ENCODE results near the gene PMPCA. TPM values are rescaled to one million over a fixed set of nuclear protein-coding genes. Genes with fewer than 3 reads are reported as not detected.

Gene PMPCA
- total RNA-seq, 2 donors from 2014 or later = 82.7 to 85.4 TPM

- H3K4me3 Mint-ChIP-seq = no peak overlapping the region
- 80 to 95% methylated on average over 1 to 9 of the region's 9 CpGs for WGBS, 2 experiments (ENCODE audit: insufficient coverage in 1 of 2, insufficient read length in 1 of 2)
- Histone ChIP-seq H3K36me3 (ENCODE audit: control insufficient read depth, insufficient read depth, low read length) (peaks cover 35% of the 10 kb centered on the region), H3K27me3 (ENCODE audit: control insufficient read depth, insufficient read depth, low read length, poor library complexity, severe bottlenecking) (no peaks in the 10 kb centered on the region), H3K4me3 (ENCODE audit: low read length) (no peak overlapping the region), H3K4me1 (ENCODE audit: control insufficient read depth, insufficient read depth, low read length) (no peaks in the 10 kb centered on the region), H3K27ac (ENCODE audit: low read depth, low read length) (no peak overlapping the region), H3K9ac (ENCODE audit: extremely low read depth, low read length, poor library complexity, severe bottlenecking) (no peak overlapping the region), H3K9me3 (ENCODE audit: control insufficient read depth, low read length) (no peaks in the 10 kb centered on the region)
- H3K27me3 Mint-ChIP-seq (ENCODE audit: insufficient read depth) = no peaks in the 10 kb centered on the region
- no peaks in the 10 kb centered on the region for H3K4me1 Mint-ChIP-seq
- H3K9me3 Mint-ChIP-seq = no peaks in the 10 kb centered on the region
- no peak for TF ChIP-seq CTCF (conservative IDR thresholded peaks at IDR 0.05)
- H3K36me3 Mint-ChIP-seq (ENCODE audit: low read depth) = peaks cover 34% of the 10 kb centered on the region
- no peak for DNase-seq
- H3K27ac Mint-ChIP-seq = no peak overlapping the region
Measured at GRCh38 chr9:136381311-136381710, 29.1 kb upstream of the PMPCA start.

- Histone ChIP-seq H3K9me3 (ENCODE audit: control insufficient read depth, low read length) (no peaks in the 10 kb centered on the region), H3K4me1 (ENCODE audit: control insufficient read depth, insufficient read depth, low read length) (no peaks in the 10 kb centered on the region), H3K27ac (ENCODE audit: low read depth, low read length) (no peak overlapping the region), H3K9ac (ENCODE audit: extremely low read depth, low read length, poor library complexity, severe bottlenecking) (no peak overlapping the region), H3K36me3 (ENCODE audit: control insufficient read depth, insufficient read depth, low read length) (peaks cover 39% of the 10 kb centered on the region), H3K4me3 (ENCODE audit: low read length) (no peak overlapping the region), H3K27me3 (ENCODE audit: control insufficient read depth, insufficient read depth, low read length, poor library complexity, severe bottlenecking) (no peaks in the 10 kb centered on the region)
- H3K4me3 Mint-ChIP-seq = no peak overlapping the region
- 92 to 93% methylated on average over 16 to 25 of the region's 25 CpGs for WGBS, 2 experiments (ENCODE audit: insufficient coverage in 1 of 2, insufficient read length in 1 of 2)
- H3K27me3 Mint-ChIP-seq (ENCODE audit: insufficient read depth) = no peaks in the 10 kb centered on the region
- no peak for DNase-seq
- H3K27ac Mint-ChIP-seq = no peak overlapping the region
- H3K9me3 Mint-ChIP-seq = no peaks in the 10 kb centered on the region
- peaks cover 38% of the 10 kb centered on the region for H3K36me3 Mint-ChIP-seq (ENCODE audit: low read depth)
- no peak for TF ChIP-seq CTCF (conservative IDR thresholded peaks at IDR 0.05)
- no peaks in the 10 kb centered on the region for H3K4me1 Mint-ChIP-seq
Measured at GRCh38 chr9:136381966-136382513, 28.4 kb upstream of the PMPCA start.

GRCh38 chr9:136383436-136383835 lies 27.0 kb upstream of the PMPCA start:
- Mint-ChIP-seq H3K27me3 (ENCODE audit: insufficient read depth) (no peaks in the 10 kb centered on the region), H3K27ac (no peak overlapping the region), H3K4me3 (no peak overlapping the region), H3K4me1 (no peaks in the 10 kb centered on the region), H3K9me3 (no peaks in the 10 kb centered on the region), H3K36me3 (ENCODE audit: low read depth) (peaks cover 48% of the 10 kb centered on the region)
- H3K9ac ChIP-seq (ENCODE audit: extremely low read depth, low read length, poor library complexity, severe bottlenecking) = no peak overlapping the region
- no peak overlapping the region for H3K4me3 ChIP-seq (ENCODE audit: low read length)
- H3K4me1 ChIP-seq (ENCODE audit: control insufficient read depth, insufficient read depth, low read length) = no peaks in the 10 kb centered on the region
- 93 to 96% methylated on average over 14 to 20 of the region's 20 CpGs for WGBS, 2 experiments (ENCODE audit: insufficient coverage in 1 of 2, insufficient read length in 1 of 2)
- no peak for TF ChIP-seq CTCF (conservative IDR thresholded peaks at IDR 0.05)
- H3K27ac ChIP-seq (ENCODE audit: low read depth, low read length) = no peak overlapping the region
- H3K9me3 ChIP-seq (ENCODE audit: control insufficient read depth, low read length) = no peaks in the 10 kb centered on the region
- no peaks in the 10 kb centered on the region for H3K27me3 ChIP-seq (ENCODE audit: control insufficient read depth, insufficient read depth, low read length, poor library complexity, severe bottlenecking)
- DNase-seq = no peak
- peaks cover 51% of the 10 kb centered on the region for H3K36me3 ChIP-seq (ENCODE audit: control insufficient read depth, insufficient read depth, low read length)
